Measurements from ENCODE around the gene VWA7. TPM values are rescaled to one million over a fixed set of nuclear protein-coding genes. Genes with fewer than 3 reads are reported as not detected.

Gene VWA7
- polyA plus RNA-seq, 1 of the 3 experiments (the other 2 are of a cell fraction) = 0.56 TPM

GRCh38 chr6:31722173-31722572, 55.0 kb downstream of the VWA7 start:
- POLR2A ChIA-PET = no interaction called here
- H3K4me1 ChIP-seq (ENCODE audit: control insufficient read depth in 1 of 2, insufficient read depth in 2 of 2, low read depth in 1 of 2, low read length in 1 of 2) = no peaks in the 10 kb centered on the region
- H3K4me2 ChIP-seq = no peak overlapping the region
- peaks cover 9 to 16% of the 10 kb centered on the region in 2 experiments for H3K36me3 ChIP-seq (replicated peaks in 1 of 2; ENCODE audit: control insufficient read depth in 1 of 2, insufficient read depth in 2 of 2, low read length in 1 of 2)
- no peaks in the 10 kb centered on the region for H3K27me3 ChIP-seq (ENCODE audit: insufficient read depth)
- DNase-seq = no peak
- no peak for TF ChIP-seq USF2 (IDR thresholded peaks at IDR 0.05; ENCODE audit: borderline replicate concordance, low read depth, low read length)
- no peak for TF ChIP-seq NFIC (IDR thresholded peaks at IDR 0.05; ENCODE audit: borderline replicate concordance)
- TF ChIP-seq RXRA (IDR thresholded peaks at IDR 0.05; ENCODE audit: borderline replicate concordance, low read depth) = no peak
- TF ChIP-seq EP300 (IDR thresholded peaks at IDR 0.05; ENCODE audit: borderline replicate concordance in 1 of 2, low read depth in 1 of 2, low read length in 1 of 2) = no peak
- no peak for TF ChIP-seq REST (IDR thresholded peaks at IDR 0.05; ENCODE audit: low read depth, low read length)
- TF ChIP-seq RAD21 (IDR thresholded peaks at IDR 0.05; ENCODE audit: low read length) = no peak
- TF ChIP-seq CHD2 (IDR thresholded peaks at IDR 0.05; ENCODE audit: low read length, partially characterized antibody) = no peak
- no peak for TF ChIP-seq IRF3 (IDR thresholded peaks at IDR 0.05; ENCODE audit: low read depth, low read length)
- TF ChIP-seq TAF1 (IDR thresholded peaks at IDR 0.05; ENCODE audit: borderline replicate concordance, low read depth, low read length) = no peak
- no peak for TF ChIP-seq MAX (IDR thresholded peaks at IDR 0.05; ENCODE audit: low read depth)
- no peak for TF ChIP-seq ELF1 (IDR thresholded peaks at IDR 0.05)
- no peaks in the 10 kb centered on the region for H4K20me1 ChIP-seq (ENCODE audit: insufficient read depth)
- H3K9me3 ChIP-seq = no peaks in the 10 kb centered on the region
- no peaks in the 10 kb centered on the region for H3K9me2 ChIP-seq
- H2AFZ ChIP-seq (ENCODE audit: low read depth) = no peak overlapping the region
- no peaks in the 10 kb centered on the region for H3F3A ChIP-seq (replicated peaks; ENCODE audit: insufficient read depth)
- CTCF ChIA-PET = interaction anchor here (1.0 kb wide), 1 partner anchor 69 kb away, joined by 5 read pairs; no protein-coding TSS in a partner anchor
- WGBS (ENCODE audit: low lambda C conversion rate) = 74% methylated on average over 3 of the region's 3 CpGs
- no peak overlapping the region for H3K9ac ChIP-seq
- H3K4me3 ChIP-seq (ENCODE audit: low read depth in 2 of 2, low read length in 1 of 2) = no peak overlapping the region
- H3K27ac ChIP-seq (ENCODE audit: low read depth in 2 of 2, low read length in 1 of 2) = no peak overlapping the region
- H3K79me2 ChIP-seq (ENCODE audit: insufficient read depth) = no peaks in the 10 kb centered on the region

Data from SK-N-SH (cell line).